Calu3 (cell line): ENCODE measurements around the gene ZNFX1. TPM values are rescaled to one million over a fixed set of nuclear protein-coding genes. Genes with fewer than 3 reads are reported as not detected.

Source experiments
- BruUV-seq: library from RNA; stranded (reverse); fragments of 400-500 nt; replicated peaks from 2 replicates; lab custom pipeline; 2021; lab: Mats Ljungman, UMichigan
- CTCF ChIA-PET: fragments of 300-600 bp; sonication (Branson Sonifier 250); formaldehyde crosslinking; loops from one replicate; lab custom pipeline; 2022; ENCODE audit warnings: antibody characterized with exemption; lab: Charles Lee
- DNase-seq: peaks from one replicate; pipeline ENCODE4 v3.0.0; 2022
- H3K27ac Mint-ChIP-seq: one replicate; pipeline ENCODE4 v1.8.0; 2022; ENCODE audit warnings: mixed read lengths; ENCODE audit not compliant: unreplicated experiment
- H3K27me3 Mint-ChIP-seq: one replicate; pipeline ENCODE4 v1.8.0; 2022; ENCODE audit warnings: mixed read lengths; ENCODE audit not compliant: unreplicated experiment
- H3K36me3 Mint-ChIP-seq: one replicate; pipeline ENCODE4 v1.8.0; 2022; ENCODE audit warnings: mild to moderate bottlenecking, moderate library complexity, mixed read lengths; ENCODE audit not compliant: insufficient read depth, unreplicated experiment
- H3K4me1 Mint-ChIP-seq: one replicate; pipeline ENCODE4 v1.8.0; 2022; ENCODE audit warnings: mild to moderate bottlenecking, low read depth, mixed read lengths; ENCODE audit not compliant: unreplicated experiment
- H3K4me3 Mint-ChIP-seq: one replicate; pipeline ENCODE4 v1.8.0; 2022; ENCODE audit warnings: mild to moderate bottlenecking, low read depth, moderate library complexity, mixed read lengths; ENCODE audit not compliant: unreplicated experiment
- H3K9me3 Mint-ChIP-seq: one replicate; pipeline ENCODE4 v1.8.0; 2022; ENCODE audit warnings: low read depth, mixed read lengths; ENCODE audit not compliant: unreplicated experiment
- intact Hi-C: fragments of 100-400 bp; cut with micrococcal nuclease; formaldehyde crosslinking; loops from one replicate; pipeline ENCODE4 v1.10.0; 2022; ENCODE audit not compliant: unreplicated experiment
- total RNA-seq: library from RNA; stranded (reverse); gene quantifications from 2 replicates; pipeline ENCODE4 v1.2.3, GENCODE V29; 2022
- TF ChIP-seq, protein P1 (sequence below): fragments of 200-600 bp; IDR thresholded peaks from one replicate; pipeline ENCODE4 v1.8.0; 2022; ENCODE audit warnings: antibody characterized with exemption; ENCODE audit not compliant: unreplicated experiment

ZNFX1 gene
- total RNA-seq, 1 experiment from 2014 or later = 94.1 TPM

DNA sequence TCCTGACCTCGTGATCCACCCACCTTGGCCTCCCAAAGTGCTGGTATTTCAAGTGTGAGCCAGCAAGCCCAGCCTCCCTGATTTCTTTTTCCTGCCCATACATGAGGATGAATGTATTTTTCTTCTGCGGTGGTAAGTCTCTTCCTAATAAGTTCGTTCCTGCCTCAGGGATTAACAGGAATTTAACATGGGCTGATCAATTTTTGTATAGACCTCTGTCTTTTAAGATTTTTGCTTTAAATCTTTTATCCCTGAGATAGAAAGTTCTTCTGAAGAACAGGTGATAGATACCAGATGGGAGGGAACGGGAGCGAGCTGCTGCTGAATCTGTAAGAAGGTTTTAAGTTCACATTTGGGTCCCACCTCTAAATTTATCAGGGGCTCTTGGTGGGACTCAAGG, 7.0 kb upstream of the ZNFX1 start:
- BruUV-seq = no TSS peak
- Mint-ChIP-seq H3K9me3 (peaks cover 45% of the 10 kb centered on the region), H3K27ac (peak overlapping the region; percentile 95), H3K36me3 (peaks cover 100% of the 10 kb centered on the region), H3K27me3 (peaks cover 29% of the 10 kb centered on the region), H3K4me3 (peak overlapping the region; percentile 38), H3K4me1 (peaks cover 96% of the 10 kb centered on the region)
- CTCF ChIA-PET = no interaction called here
- DNase-seq = no peak
- TF ChIP-seq, protein P1, sequence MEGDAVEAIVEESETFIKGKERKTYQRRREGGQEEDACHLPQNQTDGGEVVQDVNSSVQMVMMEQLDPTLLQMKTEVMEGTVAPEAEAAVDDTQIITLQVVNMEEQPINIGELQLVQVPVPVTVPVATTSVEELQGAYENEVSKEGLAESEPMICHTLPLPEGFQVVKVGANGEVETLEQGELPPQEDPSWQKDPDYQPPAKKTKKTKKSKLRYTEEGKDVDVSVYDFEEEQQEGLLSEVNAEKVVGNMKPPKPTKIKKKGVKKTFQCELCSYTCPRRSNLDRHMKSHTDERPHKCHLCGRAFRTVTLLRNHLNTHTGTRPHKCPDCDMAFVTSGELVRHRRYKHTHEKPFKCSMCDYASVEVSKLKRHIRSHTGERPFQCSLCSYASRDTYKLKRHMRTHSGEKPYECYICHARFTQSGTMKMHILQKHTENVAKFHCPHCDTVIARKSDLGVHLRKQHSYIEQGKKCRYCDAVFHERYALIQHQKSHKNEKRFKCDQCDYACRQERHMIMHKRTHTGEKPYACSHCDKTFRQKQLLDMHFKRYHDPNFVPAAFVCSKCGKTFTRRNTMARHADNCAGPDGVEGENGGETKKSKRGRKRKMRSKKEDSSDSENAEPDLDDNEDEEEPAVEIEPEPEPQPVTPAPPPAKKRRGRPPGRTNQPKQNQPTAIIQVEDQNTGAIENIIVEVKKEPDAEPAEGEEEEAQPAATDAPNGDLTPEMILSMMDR = no peak
- intact Hi-C loops = no loop called here

DNA sequence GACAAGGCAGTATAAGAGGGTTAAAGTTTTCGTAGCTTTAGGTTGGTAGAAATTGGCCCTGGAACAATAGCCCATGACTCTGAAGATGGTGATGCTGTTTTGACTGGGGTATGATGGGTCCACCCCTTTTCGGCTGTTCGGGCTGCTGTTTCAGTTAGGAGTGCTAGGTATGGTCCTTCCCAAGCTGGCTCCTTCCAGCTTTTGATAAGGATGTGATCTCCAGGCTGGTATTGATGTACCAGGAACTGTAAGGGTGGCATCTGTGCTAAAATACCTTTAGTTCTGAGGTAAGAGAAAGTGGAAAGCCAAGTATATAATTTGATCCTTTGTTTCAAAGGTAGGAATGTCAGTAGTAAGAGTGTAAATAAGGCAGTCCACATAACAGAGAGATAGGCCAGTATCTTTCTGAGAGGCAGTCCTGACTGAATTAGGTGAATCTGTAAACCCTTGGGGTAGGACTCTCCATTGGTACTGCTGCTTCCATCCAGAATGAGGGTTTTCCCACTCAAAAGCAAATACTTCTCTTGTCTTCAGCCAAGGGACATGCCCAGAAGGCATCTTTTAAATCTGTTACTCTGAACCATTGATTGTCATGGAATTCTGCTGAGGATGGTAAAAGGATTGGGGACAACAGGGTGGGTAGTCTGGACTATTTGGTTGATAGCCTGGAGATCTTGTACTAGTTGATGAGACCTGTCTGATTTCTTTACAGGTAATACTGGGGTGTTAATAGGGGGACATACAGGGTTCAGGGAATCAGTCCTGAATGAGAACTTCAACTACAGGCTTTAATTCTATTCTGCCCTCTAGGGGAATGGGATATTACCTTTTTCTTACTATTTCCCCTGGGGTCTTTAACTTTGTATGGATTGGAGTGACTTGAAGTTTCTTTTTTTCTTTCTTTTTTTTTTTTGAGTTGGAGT, 6.1 kb upstream of the ZNFX1 start:
- intact Hi-C loops = no loop called here
- Mint-ChIP-seq H3K4me1 (peaks cover 88% of the 10 kb centered on the region), H3K36me3 (peaks cover 100% of the 10 kb centered on the region), H3K27ac (peak overlapping the region; percentile 95), H3K27me3 (peaks cover 29% of the 10 kb centered on the region), H3K4me3 (peak overlapping the region; percentile 82), H3K9me3 (peaks cover 45% of the 10 kb centered on the region)
- DNase-seq = no peak
- TF ChIP-seq, protein P1 = no peak
- CTCF ChIA-PET = no interaction called here
- BruUV-seq = no TSS peak

DNA sequence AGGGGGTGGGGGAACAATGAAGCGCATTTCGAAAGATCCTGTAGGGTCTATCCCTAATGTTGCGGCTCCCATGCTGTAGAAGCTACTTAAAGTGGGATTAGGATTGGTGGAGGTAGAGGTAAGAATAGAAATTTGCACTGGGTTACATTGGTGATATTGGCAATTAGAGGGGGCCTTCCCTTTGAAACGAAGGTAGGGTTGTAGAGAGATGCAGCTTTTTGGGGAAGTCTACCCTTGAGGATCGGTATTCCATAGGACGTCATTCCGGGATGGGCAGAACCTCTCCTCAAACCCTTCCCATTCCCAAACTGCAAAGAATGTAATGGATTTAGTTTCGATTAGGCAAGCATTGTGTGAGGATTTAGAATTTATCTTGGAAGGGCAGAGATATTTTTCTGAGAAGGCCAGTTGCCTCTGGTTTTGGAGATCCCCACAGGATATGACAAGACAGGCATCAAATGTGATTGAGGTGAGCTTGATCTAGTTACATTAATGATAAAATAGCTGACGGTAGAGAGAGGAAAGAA, 5.4 kb upstream of the ZNFX1 start:
- Mint-ChIP-seq H3K4me1 (peaks cover 81% of the 10 kb centered on the region), H3K4me3 (peak overlapping the region; percentile 82), H3K9me3 (peaks cover 45% of the 10 kb centered on the region), H3K27me3 (peaks cover 29% of the 10 kb centered on the region), H3K27ac (peak overlapping the region; percentile 95), H3K36me3 (peaks cover 100% of the 10 kb centered on the region)
- TF ChIP-seq, protein P1 = no peak
- no TSS peak for BruUV-seq
- intact Hi-C loops = no loop called here
- CTCF ChIA-PET = no interaction called here
- no peak for DNase-seq

DNA sequence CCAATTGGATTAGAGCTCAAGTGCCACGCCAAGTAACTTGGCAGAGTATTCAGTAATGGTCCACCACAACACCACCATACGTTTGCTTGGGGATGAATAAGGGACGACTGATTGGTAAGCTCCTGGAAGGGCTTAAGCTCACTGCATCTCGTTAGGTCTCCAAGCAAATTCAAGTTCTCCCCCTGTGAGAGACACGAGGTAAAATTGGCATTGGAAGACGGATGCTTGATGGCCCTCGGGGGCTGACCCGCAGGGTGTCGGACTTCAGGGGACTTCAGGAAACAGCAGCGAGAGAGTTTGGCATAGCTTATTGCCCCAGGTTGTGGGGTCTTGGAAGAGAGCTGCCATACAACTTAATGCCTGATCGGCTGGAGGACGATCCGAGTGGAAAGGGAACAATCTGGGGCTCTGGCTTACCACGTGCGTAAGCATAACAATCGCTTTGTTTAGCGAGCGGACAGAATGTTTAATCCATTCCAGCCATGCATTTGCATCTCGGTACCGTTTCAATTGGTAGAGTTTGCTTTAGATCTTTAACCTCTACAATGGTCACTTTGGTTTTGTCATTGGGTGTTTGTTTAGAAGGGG, 4.8 kb upstream of the ZNFX1 start:
- BruUV-seq = no TSS peak
- TF ChIP-seq, protein P1 = no peak
- CTCF ChIA-PET = no interaction called here

More for the DNA sequence above, 4.8 kb upstream of the ZNFX1 start:
- peaks cover 45% of the 10 kb centered on the region for H3K9me3 Mint-ChIP-seq
- H3K27me3 Mint-ChIP-seq = peaks cover 28% of the 10 kb centered on the region
- H3K36me3 Mint-ChIP-seq = peaks cover 100% of the 10 kb centered on the region
- H3K4me1 Mint-ChIP-seq = peaks cover 75% of the 10 kb centered on the region
- intact Hi-C loops = no loop called here
- H3K4me3 Mint-ChIP-seq = peak overlapping the region; percentile 82
- DNase-seq = no peak
- peak overlapping the region; percentile 95 for H3K27ac Mint-ChIP-seq
